Activated B cell treated with CpG ODN at 0.5 μM for 24 hours (primary cell): ENCODE measurements around the gene MARK3. TPM values are rescaled to one million over a fixed set of nuclear protein-coding genes. Genes with fewer than 3 reads are reported as not detected.

Experiments used
- ATAC-seq: fragments of 200-7000 bp; cut with Tn5 transposase; one replicate; pipeline ENCODE4 v1.10.0; 2021; ENCODE audit warnings: low read depth, mild to moderate bottlenecking, moderate library complexity
- CTCF ChIA-PET: fragments of 350-600 bp; sonication (Branson Sonifier 250); formaldehyde crosslinking; loops from one replicate; lab custom pipeline; 2021; ENCODE audit warnings: antibody characterized with exemption; lab: Charles Lee
- POLR2A ChIA-PET: fragments of 350-600 bp; sonication (Branson Sonifier 250); formaldehyde crosslinking; loops from one replicate; lab custom pipeline; 2021; ENCODE audit warnings: antibody characterized with exemption; lab: Charles Lee
- DNase-seq: peaks from one replicate; pipeline ENCODE4 v3.0.0; 2022
- H3K27ac Mint-ChIP-seq: one replicate; pipeline ENCODE4 v1.8.0; 2020; ENCODE audit warnings: mixed read lengths
- H3K27me3 Mint-ChIP-seq: one replicate; pipeline ENCODE4 v1.8.0; 2021; ENCODE audit warnings: mixed read lengths
- H3K36me3 Mint-ChIP-seq: one replicate; pipeline ENCODE4 v1.8.0; 2021; ENCODE audit warnings: low read depth, mixed read lengths
- H3K4me1 Mint-ChIP-seq: one replicate; pipeline ENCODE4 v1.8.0; 2021; ENCODE audit warnings: mixed read lengths
- H3K4me3 Mint-ChIP-seq: one replicate; pipeline ENCODE4 v1.8.0; 2020; ENCODE audit warnings: mild to moderate bottlenecking, mixed read lengths
- H3K9me3 Mint-ChIP-seq: one replicate; pipeline ENCODE4 v1.8.0; 2020; ENCODE audit warnings: mixed read lengths
- CTCF ChIP-seq: fragments of 200-600 bp; IDR thresholded peaks from one replicate; pipeline ENCODE4 v1.8.0; 2022; ENCODE audit warnings: antibody characterized with exemption, mild to moderate bottlenecking
- intact Hi-C: fragments of 100-400 bp; cut with micrococcal nuclease; formaldehyde crosslinking; loops from one replicate; pipeline ENCODE4 v1.15.1; 2024
- total RNA-seq: library from RNA; stranded (reverse); gene quantifications from 2 replicates; pipeline ENCODE4 v1.2.3, GENCODE V29; 2022

The MARK3 gene
- total RNA-seq, 1 donor from 2014 or later, result 110 TPM

DNA sequence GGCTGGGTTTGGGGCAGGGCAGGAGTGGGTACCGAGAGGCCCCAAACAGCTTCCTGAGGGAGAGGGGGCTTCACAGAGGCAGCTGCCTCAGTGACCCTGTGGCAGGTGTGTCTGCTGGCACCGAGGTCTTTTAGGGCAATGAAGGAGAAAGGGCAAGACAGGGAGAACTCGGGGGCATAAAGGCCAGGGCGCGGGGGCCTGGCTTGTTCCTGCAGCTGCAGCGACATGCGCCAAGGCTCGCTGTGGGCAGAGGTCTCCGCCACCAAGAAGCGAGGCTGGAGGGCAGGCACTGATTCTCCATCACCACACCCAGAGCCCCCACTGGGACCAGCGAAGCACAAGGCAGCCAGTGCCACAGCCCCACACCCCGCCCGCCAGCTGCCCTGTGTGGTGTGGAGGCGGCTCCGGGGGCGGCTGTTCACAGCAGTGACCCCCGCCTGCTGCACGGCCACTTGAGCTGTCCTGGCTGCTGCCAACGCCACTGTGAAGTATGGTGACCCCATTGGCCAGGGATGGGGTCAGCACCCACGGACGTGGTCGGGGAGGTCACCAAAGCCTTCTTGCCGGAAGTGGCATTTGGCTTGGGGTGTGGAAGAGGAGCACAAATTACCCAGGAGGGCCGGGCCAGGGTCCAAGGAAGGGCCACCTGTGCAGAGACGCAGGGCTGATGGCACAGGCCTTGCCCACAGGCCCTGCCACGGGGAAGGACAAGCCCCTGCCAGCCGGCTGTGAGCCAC, 160.9 kb downstream of the MARK3 start:
- POLR2A ChIA-PET, result no interaction called here

GRCh38 chr14:103546652-103547454, 161.6 kb downstream of the MARK3 start:
- Mint-ChIP-seq H3K4me1 (peaks cover 2% of the 10 kb centered on the region), H3K27me3 (no peaks in the 10 kb centered on the region), H3K4me3 (no peak overlapping the region), H3K27ac (no peak overlapping the region), H3K36me3 (no peaks in the 10 kb centered on the region), H3K9me3 (no peaks in the 10 kb centered on the region)
- ChIA-PET POLR2A (interaction anchor here (1.0 kb wide), 1 partner anchor 28 kb away, joined by 4 read pairs; no protein-coding TSS in a partner anchor), CTCF (interaction anchor here (0.7 to 7.0 kb wide), 12 partner anchors 10 to 60 kb away, joined by 3 to 70 read pairs (median 3); partner anchors contain the start of gene CKB)
- intact Hi-C loops, result loop anchor here (1.0 to 5.0 kb wide), 3 partner anchors 29 to 470 kb away; no protein-coding TSS in a partner anchor
- DNase-seq, result peak; percentile 76
- ATAC-seq, result peak; percentile 90
- peak; percentile 63 for TF ChIP-seq CTCF

More for the DNA sequence above, 160.9 kb downstream of the MARK3 start:
- no peak overlapping the region for H3K4me3 Mint-ChIP-seq
- DNase-seq (no peak), ATAC-seq (no peak)
- no peak overlapping the region for H3K27ac Mint-ChIP-seq
- CTCF ChIA-PET, result interaction anchor here (1.0 to 7.0 kb wide), 5 partner anchors 15 to 29 kb away, joined by 3 to 70 read pairs (median 6); partner anchors contain the start of gene CKB
- H3K4me1 Mint-ChIP-seq, result peaks cover 2% of the 10 kb centered on the region
- intact Hi-C loops, result loop anchor here (1.0 to 5.0 kb wide), 3 partner anchors 28 to 469 kb away; no protein-coding TSS in a partner anchor
- H3K27me3 Mint-ChIP-seq, result peaks cover 1% of the 10 kb centered on the region
- no peaks in the 10 kb centered on the region for H3K36me3 Mint-ChIP-seq
- no peaks in the 10 kb centered on the region for H3K9me3 Mint-ChIP-seq
- TF ChIP-seq CTCF, result no peak

DNA sequence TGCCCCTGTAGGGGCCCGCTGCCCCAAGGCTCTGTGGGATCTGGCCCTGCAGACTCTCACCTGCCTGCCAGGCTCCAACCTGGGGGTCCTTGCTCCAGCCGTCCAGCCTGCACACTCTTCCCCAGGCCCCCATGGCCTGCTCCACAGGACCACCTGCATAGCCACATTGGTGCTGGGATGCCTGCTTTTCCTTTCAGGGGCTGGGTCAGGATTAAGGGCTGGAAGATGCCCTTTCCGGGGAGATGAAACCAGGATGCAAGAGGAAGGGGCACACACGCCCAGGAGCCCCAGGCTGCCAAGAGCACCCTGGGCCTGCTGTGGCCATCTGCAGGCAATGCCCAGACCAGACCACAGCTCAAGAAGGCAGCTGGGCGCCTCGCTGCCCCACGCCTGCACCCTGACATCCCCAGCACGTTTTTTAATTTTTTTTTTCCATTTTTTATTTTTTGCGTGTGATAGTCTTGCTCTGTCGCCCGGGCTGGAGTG, 162.3 kb downstream of the MARK3 start:
- peaks cover 2% of the 10 kb centered on the region for H3K4me1 Mint-ChIP-seq
- H3K27me3 Mint-ChIP-seq, result no peaks in the 10 kb centered on the region
- no peak for DNase-seq
- no peak overlapping the region for H3K4me3 Mint-ChIP-seq
- ChIA-PET POLR2A (interaction anchor here (1.0 kb wide), 1 partner anchor 28 kb away, joined by 4 read pairs; no protein-coding TSS in a partner anchor), CTCF (interaction anchor here (0.7 to 7.0 kb wide), 12 partner anchors 10 to 61 kb away, joined by 3 to 70 read pairs (median 3); partner anchors contain the start of gene CKB)
- H3K9me3 Mint-ChIP-seq, result no peaks in the 10 kb centered on the region
- H3K27ac Mint-ChIP-seq, result no peak overlapping the region
- no peak for TF ChIP-seq CTCF
- intact Hi-C loops, result loop anchor here (5.0 kb wide), 1 partner anchor 470 kb away; no protein-coding TSS in a partner anchor
- no peak for ATAC-seq
- no peaks in the 10 kb centered on the region for H3K36me3 Mint-ChIP-seq

- ATAC-seq, result no peak
- no peak for DNase-seq
- Mint-ChIP-seq H3K9me3 (no peaks in the 10 kb centered on the region), H3K27ac (no peak overlapping the region), H3K4me1 (peaks cover 2% of the 10 kb centered on the region), H3K36me3 (peaks cover 4% of the 10 kb centered on the region), H3K4me3 (no peak overlapping the region), H3K27me3 (no peaks in the 10 kb centered on the region)
- intact Hi-C loops, result loop anchor here (5.0 kb wide), 1 partner anchor 471 kb away; no protein-coding TSS in a partner anchor
- ChIA-PET POLR2A (no interaction called here), CTCF (interaction anchor here (1.1 to 7.0 kb wide), 5 partner anchors 25 to 49 kb away, joined by 5 to 70 read pairs (median 5); partner anchors contain the start of gene CKB)
- no peak for TF ChIP-seq CTCF
Measured at GRCh38 chr14:103547941-103548462, 162.8 kb downstream of the MARK3 start.
